Measurements from ENCODE around the gene RNPEP. TPM values are rescaled to one million over a fixed set of nuclear protein-coding genes. Genes with fewer than 3 reads are reported as not detected.

Gene RNPEP
- total RNA-seq, 1 experiment from 2014 or later = 57.4 TPM

- Mint-ChIP-seq H3K36me3 (peaks cover 11% of the 10 kb centered on the region), H3K27ac (no peak overlapping the region), H3K4me3 (no peak overlapping the region), H3K9me3 (no peaks in the 10 kb centered on the region), H3K27me3 (ENCODE audit: low read depth) (no peaks in the 10 kb centered on the region), H3K4me1 (peaks cover 41% of the 10 kb centered on the region)
- ChIA-PET POLR2A (interaction anchor here (0.5 kb wide), 1 partner anchor 175 kb away, joined by 4 read pairs; no protein-coding TSS in a partner anchor), CTCF (interaction anchor here (2.0 to 2.5 kb wide), 2 partner anchors 8 to 14 kb away, joined by 4 to 12 read pairs; no protein-coding TSS in a partner anchor)
- DNase-seq (ENCODE audit: low spot score) (no peak), ATAC-seq (no peak)
- TF ChIP-seq E2F1 (CRISPR knock-in tag; IDR thresholded peaks at IDR 0.05) (no peak), GTF2I (CRISPR knock-in tag; conservative IDR thresholded peaks at IDR 0.05) (no peak), ZNF671 (CRISPR knock-in tag; IDR thresholded peaks at IDR 0.05) (no peak)
Measured at GRCh38 chr1:202013603-202014002, 31.2 kb downstream of the RNPEP start.

GRCh38 chr1:202014060-202014459 lies 31.6 kb downstream of the RNPEP start:
- TF ChIP-seq TP53 (CRISPR knock-in tag; IDR thresholded peaks at IDR 0.05) (no peak), ETV6 (CRISPR knock-in tag; IDR thresholded peaks at IDR 0.05) (no peak), ZNF232 (CRISPR knock-in tag; IDR thresholded peaks at IDR 0.05) (no peak), TCF7 (CRISPR knock-in tag; IDR thresholded peaks at IDR 0.05; ENCODE audit: low read depth) (no peak), PRDM15 (CRISPR knock-in tag; IDR thresholded peaks at IDR 0.05) (no peak), ERG (CRISPR knock-in tag; IDR thresholded peaks at IDR 0.05) (no peak), ZNF671 (CRISPR knock-in tag; IDR thresholded peaks at IDR 0.05) (no peak), IRF1 (CRISPR knock-in tag; IDR thresholded peaks at IDR 0.05) (no peak), PREB (CRISPR knock-in tag; IDR thresholded peaks at IDR 0.05; ENCODE audit: borderline replicate concordance) (no peak), AFF4 (CRISPR knock-in tag; IDR thresholded peaks at IDR 0.05; ENCODE audit: borderline replicate concordance) (no peak), ZNF121 (CRISPR knock-in tag; IDR thresholded peaks at IDR 0.05) (no peak), CDX4 (CRISPR knock-in tag; IDR thresholded peaks at IDR 0.05; ENCODE audit: borderline replicate concordance) (no peak), STAT6 (CRISPR knock-in tag; conservative IDR thresholded peaks at IDR 0.05; ENCODE audit: low read depth) (no peak), ZNF396 (CRISPR knock-in tag; IDR thresholded peaks at IDR 0.05; ENCODE audit: borderline replicate concordance) (no peak)
- H3K9me3 Mint-ChIP-seq = no peaks in the 10 kb centered on the region
- peaks cover 11% of the 10 kb centered on the region for H3K36me3 Mint-ChIP-seq
- DNase-seq (ENCODE audit: low spot score) (no peak), ATAC-seq (no peak)
- ChIA-PET CTCF (interaction anchor here (2.0 to 2.5 kb wide), 2 partner anchors 9 to 14 kb away, joined by 4 to 12 read pairs; no protein-coding TSS in a partner anchor), POLR2A (no interaction called here)
- H3K27ac Mint-ChIP-seq = no peak overlapping the region
- peaks cover 41% of the 10 kb centered on the region for H3K4me1 Mint-ChIP-seq
- H3K27me3 Mint-ChIP-seq (ENCODE audit: low read depth) = no peaks in the 10 kb centered on the region
- H3K4me3 Mint-ChIP-seq = no peak overlapping the region

Measured in WTC11 (cell line).